ENCODE results near the gene MYOM3. TPM values are rescaled to one million over a fixed set of nuclear protein-coding genes. Genes with fewer than 3 reads are reported as not detected.

MYOM3 gene
- total RNA-seq, 1 donor from 2014 or later, result not detected

DNA sequence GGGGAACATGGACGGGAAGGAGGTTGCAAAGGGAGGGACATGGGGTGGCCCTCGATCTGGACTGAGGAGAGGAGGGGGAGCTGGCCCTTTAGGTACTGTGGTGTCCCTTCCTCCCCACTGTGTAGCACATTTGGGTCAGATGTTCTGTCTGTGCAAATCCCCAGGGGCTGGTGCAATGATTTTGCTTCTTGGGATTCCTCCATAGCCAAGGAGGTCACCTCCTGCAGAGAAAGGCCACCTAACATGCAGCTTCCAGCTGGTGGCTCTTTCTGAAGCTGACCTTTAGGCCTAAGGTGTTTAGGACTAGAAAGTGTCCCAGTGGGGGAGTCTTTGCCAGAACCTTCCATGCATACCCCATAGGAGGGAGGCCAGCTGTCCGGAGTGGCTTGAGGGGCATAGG lies 9.0 kb upstream of the MYOM3 start:
- H3K27ac Mint-ChIP-seq (ENCODE audit: unreplicated experiment), result no peak overlapping the region
- H3K27me3 Mint-ChIP-seq (ENCODE audit: unreplicated experiment), result peaks cover 3% of the 10 kb centered on the region
- TF ChIP-seq, protein P1, sequence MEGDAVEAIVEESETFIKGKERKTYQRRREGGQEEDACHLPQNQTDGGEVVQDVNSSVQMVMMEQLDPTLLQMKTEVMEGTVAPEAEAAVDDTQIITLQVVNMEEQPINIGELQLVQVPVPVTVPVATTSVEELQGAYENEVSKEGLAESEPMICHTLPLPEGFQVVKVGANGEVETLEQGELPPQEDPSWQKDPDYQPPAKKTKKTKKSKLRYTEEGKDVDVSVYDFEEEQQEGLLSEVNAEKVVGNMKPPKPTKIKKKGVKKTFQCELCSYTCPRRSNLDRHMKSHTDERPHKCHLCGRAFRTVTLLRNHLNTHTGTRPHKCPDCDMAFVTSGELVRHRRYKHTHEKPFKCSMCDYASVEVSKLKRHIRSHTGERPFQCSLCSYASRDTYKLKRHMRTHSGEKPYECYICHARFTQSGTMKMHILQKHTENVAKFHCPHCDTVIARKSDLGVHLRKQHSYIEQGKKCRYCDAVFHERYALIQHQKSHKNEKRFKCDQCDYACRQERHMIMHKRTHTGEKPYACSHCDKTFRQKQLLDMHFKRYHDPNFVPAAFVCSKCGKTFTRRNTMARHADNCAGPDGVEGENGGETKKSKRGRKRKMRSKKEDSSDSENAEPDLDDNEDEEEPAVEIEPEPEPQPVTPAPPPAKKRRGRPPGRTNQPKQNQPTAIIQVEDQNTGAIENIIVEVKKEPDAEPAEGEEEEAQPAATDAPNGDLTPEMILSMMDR (IDR thresholded peaks at IDR 0.05; ENCODE audit: partially characterized antibody, unreplicated experiment), result no peak
- no peaks in the 10 kb centered on the region for H3K4me1 Mint-ChIP-seq (ENCODE audit: low read depth, unreplicated experiment)
- H3K9me3 Mint-ChIP-seq (ENCODE audit: unreplicated experiment), result peaks cover 1% of the 10 kb centered on the region
- H3K4me3 Mint-ChIP-seq (ENCODE audit: unreplicated experiment), result no peak overlapping the region
- H3K36me3 Mint-ChIP-seq (ENCODE audit: unreplicated experiment), result no peaks in the 10 kb centered on the region
- no peak for DNase-seq

GRCh38 chr1:24119859-24120756 lies 8.2 kb upstream of the MYOM3 start:
- Mint-ChIP-seq H3K27ac (ENCODE audit: unreplicated experiment) (no peak overlapping the region), H3K27me3 (ENCODE audit: unreplicated experiment) (peaks cover 3% of the 10 kb centered on the region), H3K4me1 (ENCODE audit: low read depth, unreplicated experiment) (no peaks in the 10 kb centered on the region), H3K9me3 (ENCODE audit: unreplicated experiment) (peaks cover 1% of the 10 kb centered on the region), H3K4me3 (ENCODE audit: unreplicated experiment) (no peak overlapping the region), H3K36me3 (ENCODE audit: unreplicated experiment) (no peaks in the 10 kb centered on the region)
- no peak for DNase-seq
- TF ChIP-seq, protein P1 (IDR thresholded peaks at IDR 0.05; ENCODE audit: partially characterized antibody, unreplicated experiment), result no peak

DNA sequence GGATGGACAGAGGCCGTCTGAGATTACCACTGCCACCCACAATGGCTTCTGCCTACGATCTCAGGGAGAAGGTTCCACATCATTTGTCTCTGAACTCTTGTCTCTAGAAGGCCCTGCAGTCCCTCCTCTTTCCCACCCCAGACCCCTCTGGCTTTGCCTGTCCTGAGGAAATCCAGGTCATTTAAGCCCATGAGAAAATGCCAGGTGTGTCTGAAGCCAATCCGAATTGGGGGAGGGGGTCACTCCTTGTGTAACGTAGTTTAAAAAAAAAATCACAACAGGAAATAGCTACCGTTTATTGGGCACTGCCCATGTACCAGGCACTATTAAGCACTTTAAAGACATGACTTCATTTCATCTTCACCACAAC lies 7.5 kb upstream of the MYOM3 start:
- TF ChIP-seq, protein P1 (IDR thresholded peaks at IDR 0.05; ENCODE audit: partially characterized antibody, unreplicated experiment), result no peak
- no peak overlapping the region for H3K27ac Mint-ChIP-seq (ENCODE audit: unreplicated experiment)
- peaks cover 1% of the 10 kb centered on the region for H3K9me3 Mint-ChIP-seq (ENCODE audit: unreplicated experiment)
- no peak overlapping the region for H3K4me3 Mint-ChIP-seq (ENCODE audit: unreplicated experiment)
- H3K4me1 Mint-ChIP-seq (ENCODE audit: low read depth, unreplicated experiment), result no peaks in the 10 kb centered on the region
- H3K36me3 Mint-ChIP-seq (ENCODE audit: unreplicated experiment), result no peaks in the 10 kb centered on the region
- DNase-seq, result no peak
- H3K27me3 Mint-ChIP-seq (ENCODE audit: unreplicated experiment), result peaks cover under 1% of the 10 kb centered on the region

DNA sequence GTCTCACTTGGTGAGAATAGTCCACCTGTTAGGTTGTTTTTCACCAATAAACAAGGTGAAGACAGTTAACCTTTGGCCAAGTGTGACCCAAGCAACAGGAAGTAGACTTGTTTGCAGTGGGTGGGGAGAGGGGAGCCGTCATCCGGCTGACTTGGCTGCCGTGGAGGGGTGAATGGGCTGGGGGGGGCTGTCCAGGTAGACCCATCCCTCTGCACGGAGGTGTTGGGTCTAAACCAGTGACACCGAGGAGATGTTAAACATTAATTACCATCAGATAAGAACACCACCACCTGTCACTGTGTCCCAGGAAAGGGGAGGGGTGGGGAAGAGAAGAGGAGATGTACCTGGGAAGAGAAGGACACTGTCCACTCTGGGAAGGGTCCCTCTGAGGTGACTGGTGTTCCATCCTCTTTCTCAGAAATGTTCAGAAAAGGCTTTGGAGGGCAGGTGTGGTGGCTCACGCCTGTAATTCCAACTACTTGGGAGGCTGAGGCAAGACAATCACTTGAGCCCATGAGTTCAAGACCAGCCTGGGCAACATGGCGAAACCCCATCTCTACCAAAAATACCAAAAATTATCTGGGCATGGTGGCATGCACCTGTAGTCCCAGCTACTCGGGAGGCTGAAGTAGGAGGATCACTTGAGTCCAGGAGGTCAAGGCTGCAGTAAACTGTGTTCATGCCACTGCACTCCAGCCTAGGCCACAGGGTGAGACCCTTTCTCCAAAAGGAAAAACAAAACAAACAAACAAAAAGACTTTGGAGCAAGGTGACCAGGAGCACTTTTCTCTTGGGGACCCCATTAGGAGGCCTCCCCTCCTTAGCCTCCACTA lies 6.7 kb upstream of the MYOM3 start:
- Mint-ChIP-seq H3K4me1 (ENCODE audit: low read depth, unreplicated experiment) (no peaks in the 10 kb centered on the region), H3K9me3 (ENCODE audit: unreplicated experiment) (peaks cover 1% of the 10 kb centered on the region), H3K27me3 (ENCODE audit: unreplicated experiment) (no peaks in the 10 kb centered on the region), H3K36me3 (ENCODE audit: unreplicated experiment) (no peaks in the 10 kb centered on the region), H3K4me3 (ENCODE audit: unreplicated experiment) (no peak overlapping the region), H3K27ac (ENCODE audit: unreplicated experiment) (no peak overlapping the region)
- DNase-seq, result no peak
- TF ChIP-seq, protein P1 (IDR thresholded peaks at IDR 0.05; ENCODE audit: partially characterized antibody, unreplicated experiment), result no peak

Measured in glutamatergic neuron (in vitro differentiated cells).